SKM-1 (cell line): Measurements from ENCODE around the gene PRRT3.

Experiments
- DNase-seq: peaks from one replicate; lab custom pipeline; 2025; ENCODE audit not compliant: unreplicated experiment; lab: John Stamatoyannopoulos, UW

PRRT3 gene

DNA sequence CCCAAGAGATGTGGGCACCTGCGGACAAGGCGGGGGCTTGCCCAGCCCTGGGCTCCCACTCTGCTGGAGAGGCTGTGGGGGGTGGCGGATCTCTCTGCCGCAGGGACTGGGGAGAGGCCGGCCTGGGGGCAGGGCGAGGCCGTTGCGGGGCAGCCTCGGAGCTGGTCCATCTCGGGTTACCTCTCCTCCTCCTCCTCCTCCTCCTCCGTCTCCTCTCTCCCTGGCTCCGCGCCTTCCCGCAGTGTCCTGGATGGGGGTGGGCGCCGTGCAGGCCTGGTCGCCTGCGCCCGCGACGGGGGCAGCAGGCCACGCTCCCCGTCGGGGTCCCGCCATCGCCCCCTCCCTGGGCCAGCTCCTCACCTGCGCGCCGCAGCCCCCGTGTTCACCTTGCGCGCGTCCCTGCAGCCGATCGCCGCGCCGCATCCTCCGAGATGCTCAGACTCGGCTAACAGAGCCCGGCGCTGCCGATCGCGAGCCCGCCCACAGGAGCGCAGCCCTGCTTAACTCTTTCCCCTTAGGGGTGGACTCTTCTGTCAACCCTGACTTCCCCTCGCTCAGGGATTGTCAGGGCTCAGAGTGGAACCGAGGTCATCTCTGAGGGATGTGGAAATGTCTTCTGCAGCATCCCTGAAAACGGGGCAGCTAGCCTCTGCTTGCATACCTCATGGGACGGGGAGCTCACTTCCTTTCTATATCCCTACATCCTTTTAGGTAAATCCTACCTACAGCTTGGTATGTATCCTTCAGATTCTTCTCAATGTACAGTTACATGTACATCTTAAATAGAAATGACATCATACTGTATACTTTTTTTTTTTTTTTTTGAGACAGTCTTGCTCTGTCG lies at the start of gene PRRT3:
PRRT3 (minus strand) TSS at position 447 of the 844 bp plus-strand sequence. CDS start 2,293 bp downstream, outside the sequence.
- no peak for DNase-seq

DNA sequence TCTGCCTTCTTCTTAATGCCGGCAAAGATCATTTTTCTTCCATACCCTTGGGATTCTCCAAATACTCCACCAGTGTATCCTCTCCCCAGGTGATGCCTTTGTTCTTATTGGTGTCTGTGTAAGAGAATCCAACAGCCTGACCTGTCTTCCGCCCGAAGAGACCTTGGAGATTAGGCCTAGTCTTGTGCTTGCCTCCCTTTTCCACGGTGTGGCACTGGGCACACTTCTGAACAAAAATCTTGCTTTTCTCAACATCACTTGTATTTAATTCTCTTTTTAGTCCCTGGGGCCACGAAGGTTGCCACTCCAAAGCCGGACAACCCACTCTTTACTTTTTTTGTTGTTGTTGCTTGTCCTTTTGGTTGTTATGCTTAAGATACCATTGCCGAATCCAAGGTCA lies 48.5 kb upstream of the PRRT3 start:
- DNase-seq = no peak

DNA sequence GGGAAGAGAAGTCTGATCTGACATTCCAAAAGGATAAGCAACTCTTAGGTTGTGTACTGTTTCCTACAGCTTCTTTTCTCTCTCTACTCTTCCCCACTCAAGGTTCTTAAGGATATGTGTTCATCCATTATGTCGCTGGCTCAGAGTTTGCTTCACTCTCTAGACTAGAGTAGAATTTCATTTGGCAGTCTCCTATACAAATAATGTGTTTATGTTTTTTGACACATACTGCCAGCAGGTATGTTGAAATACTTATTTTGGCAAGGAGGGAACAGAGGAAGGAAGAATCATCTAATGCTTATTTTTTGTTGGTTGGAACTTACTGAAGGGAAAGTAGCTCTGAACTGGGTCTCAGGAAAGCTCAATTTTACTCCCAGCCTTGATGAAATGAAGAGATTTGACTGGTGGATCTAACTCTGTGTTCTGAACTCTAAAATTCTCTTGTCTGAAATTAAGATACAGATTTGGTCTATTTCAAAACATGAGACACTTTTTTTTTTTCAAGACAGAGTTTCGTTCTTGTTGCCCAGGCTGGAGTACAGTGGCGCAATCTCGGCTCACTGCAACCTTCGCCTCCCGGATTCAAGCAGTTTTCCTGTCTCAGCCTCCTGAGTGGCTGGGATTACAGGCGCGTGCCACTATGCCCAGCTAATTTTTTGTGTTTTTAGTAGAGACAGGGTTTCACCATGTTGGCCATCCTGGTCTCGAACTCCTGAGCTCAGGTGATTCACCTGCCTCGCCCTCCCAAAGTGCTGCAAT lies 42.1 kb upstream of the PRRT3 start:
- no peak for DNase-seq

DNA sequence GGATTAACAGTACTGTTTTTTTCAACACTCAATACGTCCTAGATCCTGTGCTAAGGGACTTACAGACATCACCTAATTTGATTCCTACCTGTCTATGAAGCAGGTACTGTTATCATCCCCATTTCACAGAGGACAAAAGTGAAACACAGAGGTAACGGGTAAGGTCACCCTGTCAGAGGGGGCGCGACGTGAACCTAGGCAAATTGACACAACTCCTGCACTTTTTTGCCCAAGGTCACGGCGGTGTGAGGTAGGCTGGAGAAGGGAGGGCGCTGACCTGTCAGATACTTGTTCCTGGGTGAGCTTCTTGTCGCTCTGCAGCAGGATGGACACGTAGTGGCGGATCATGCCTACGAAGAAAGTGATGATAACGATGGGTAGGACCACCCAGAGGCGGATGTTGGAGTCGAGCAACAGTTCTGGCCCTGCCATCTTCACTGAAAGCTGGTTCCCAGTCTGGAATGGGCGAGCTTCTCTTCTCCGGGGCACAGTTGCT lies 34.1 kb upstream of the PRRT3 start:
- DNase-seq = no peak

DNA sequence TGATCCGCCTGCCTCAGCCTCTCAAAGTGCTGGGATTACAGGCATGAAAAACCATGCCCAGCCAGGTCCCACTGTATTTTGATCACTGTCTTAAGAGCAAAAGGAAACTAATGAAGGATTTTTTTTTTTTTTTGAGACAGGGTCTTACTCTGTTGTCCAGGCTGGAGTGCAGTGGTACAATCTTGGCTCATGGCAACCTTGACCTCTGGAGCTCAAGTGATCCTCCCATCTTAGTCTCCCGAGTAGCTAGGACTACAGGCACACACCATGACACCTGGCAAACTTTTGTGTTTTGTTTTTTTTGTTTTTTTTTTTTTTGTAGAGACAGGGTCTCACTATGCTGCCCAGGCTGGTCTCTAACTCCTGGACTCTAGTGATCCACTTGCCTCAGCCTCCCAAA lies 28.0 kb upstream of the PRRT3 start:
- no peak for DNase-seq

DNA sequence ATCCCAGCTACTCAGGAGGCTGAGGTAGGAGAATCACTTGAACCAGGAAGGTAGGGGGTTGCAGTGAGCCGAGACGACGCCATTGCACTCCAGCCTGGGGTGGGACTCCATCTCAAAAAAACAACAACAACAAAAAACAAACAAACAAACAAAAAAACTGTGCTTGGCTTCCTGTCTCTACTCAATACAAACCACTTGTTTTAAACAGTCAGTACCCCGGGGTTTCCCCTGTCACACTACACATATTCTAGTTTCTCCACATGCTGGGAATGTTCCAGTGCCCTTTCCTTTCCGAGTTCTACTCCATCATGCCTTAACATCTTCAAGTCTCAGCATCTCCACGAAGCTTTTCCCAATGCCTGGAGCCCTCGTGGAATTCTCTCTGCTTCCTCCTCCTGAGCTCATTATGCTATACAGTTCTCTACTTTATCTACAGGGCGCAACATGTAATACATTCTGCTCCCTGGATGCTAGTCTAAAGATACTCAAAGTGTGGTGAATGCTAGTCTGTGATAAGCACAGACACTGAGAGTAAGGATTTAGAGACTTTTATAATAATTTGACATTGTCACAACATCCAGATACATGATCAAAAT lies 26.6 kb upstream of the PRRT3 start:
- no peak for DNase-seq

DNA sequence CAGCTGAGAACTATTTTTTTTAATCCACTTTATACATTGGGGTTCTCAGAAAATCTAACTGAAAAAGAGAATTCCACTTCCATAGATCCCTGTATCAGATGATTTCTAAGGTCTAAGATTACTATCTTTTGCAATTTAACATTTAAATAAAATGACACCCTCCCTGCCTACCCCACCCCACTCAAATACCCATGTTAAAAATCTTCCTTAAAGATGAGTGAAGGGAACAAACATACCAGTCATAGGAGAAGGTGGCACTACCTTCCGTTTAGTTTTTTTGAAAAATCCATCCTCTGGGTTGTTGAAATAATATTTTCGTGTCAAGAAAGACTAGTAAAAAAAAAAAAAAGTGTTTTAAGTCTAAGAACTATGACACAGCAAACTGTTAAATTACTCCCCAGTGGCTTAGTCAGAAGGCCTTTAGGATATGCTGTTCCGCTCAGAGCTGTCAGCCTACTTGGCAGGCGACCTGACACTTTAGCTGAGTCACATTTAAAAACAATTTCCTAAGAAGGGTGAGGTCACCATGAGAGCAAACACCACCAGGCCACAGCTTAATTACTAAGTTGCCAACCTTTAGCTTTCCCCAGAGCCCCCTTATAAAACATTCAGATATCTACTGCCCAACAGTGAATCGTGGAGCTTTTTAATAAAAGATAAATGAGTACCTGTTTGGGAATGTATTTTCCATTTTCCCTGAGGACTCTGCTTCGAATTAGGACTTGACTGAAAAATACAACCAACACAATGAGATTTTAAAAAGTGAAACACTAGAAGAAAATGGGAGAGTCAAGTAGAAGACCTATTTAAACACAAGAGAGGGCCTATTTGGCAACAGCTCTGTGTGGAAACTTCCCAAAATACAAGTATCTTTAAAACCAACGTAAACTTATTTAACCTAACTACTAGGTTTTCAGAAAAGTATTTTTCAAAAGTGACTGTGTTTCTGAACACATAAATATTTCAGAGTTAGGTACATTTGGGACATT lies 24.8 kb upstream of the PRRT3 start:
- peak; percentile 40 for DNase-seq

DNA sequence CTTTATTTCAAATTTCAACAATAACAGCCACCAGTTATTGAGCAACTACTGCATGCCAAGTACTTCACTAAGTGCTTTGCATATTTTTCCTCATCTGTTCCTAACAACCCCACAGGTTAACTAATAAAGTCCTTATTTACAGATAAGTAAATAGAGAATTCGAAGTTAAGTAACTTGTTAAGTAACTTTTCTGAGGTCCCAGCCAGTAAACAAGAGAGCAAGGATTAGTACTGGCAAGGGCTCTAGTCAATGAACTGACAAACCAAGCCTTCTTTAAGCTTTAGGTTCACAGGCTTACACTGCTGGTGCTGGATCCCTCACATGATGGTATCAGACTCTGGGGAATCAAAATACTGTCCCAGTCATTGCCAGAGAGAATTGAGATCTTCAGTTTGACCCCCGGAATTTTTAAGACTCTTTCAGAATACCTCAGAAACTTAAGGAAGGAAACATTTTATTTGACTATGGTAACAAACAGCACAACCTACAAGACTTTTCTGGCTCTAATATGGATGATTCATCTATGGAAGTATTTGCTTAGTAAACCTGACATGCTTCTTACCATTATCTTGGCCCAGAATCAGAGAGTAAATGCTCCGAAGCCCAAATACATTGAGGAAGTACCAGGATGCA lies 17.9 kb upstream of the PRRT3 start:
- DNase-seq = no peak

DNA sequence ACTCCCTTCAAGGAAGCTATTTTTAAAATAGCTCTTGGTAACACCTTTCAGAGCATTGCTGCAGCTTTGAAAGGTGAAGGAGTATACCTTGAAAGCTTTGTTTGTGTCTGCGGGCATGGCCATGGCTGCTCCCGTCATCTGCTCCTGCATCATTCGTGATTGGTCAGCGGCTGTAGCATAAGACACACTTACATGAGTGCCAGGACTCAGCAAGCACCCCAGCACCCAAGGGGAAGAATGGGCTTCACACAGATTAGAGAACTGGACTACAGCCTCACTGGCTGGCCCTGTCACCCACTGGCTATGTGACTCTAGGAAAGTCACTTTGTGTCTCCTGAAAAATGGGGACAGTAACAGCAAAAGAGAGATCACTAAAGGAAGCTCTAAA lies 17.4 kb upstream of the PRRT3 start:
- no peak for DNase-seq

DNA sequence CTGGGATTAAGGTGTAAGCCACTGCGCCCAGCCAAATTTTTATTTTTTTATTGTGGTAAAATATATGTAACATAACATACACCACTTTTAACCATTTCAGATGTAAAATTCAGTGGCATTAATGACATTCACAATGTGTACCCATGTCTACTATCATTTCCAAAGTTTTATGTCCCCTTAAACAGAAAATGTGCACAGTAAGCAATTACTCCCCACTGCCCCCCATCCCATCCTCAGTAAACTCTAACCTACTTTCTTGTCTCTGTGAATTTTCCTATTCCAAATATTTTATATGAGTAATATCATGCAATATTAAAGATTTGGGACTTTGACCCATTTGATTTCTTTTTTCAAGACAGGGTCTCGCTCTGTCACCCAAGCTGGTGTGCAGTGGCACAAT lies 14.6 kb upstream of the PRRT3 start:
- DNase-seq = no peak

DNA sequence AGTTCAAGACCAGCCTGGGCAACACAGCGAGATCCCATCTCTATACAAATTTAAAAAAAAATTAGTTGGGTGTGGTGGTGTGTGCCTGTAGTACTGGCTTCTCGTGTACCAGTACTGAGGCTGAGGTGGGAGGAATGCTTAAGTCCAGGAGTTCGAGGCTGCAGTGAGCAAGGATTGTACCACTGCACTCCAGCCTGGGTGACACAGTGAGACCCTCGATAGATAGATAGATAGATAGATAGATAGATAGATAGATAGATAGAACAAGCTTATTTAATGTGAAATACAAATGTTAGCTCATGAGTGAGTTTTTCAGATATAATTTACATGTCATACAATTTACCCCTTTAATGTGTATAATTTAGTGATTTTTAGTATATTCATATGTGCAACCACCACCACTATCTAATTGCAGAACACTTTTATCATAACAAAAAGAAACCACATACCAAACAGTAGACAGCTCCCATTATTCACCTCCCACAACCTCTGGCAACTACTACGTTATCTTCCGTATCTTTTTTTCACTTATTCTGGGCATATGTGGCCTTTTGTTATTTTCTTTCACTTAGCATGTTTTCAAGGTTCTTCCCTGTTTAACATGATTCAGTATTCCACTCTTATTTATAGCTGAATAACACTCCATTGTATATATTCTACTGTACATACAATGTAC lies 13.1 kb upstream of the PRRT3 start:
- no peak for DNase-seq

DNA sequence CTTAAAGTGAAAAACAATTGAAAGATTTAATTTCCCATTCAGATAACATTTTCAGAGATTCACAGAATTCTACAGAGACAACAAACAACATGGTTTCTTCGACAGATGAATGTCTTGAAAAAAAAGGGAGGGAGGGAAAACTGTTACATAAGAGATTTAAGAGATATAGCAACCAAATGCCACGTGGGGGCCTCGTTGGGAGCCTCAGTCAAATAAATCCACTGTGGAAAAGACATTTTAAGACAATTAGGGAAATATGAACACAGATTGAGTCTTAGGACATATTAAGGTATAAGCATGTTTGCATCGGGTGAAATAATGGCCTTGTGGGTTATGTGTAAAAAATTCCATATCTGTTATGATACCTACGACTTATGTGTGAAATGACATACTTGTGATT lies 5.0 kb upstream of the PRRT3 start:
- no peak for DNase-seq

DNA sequence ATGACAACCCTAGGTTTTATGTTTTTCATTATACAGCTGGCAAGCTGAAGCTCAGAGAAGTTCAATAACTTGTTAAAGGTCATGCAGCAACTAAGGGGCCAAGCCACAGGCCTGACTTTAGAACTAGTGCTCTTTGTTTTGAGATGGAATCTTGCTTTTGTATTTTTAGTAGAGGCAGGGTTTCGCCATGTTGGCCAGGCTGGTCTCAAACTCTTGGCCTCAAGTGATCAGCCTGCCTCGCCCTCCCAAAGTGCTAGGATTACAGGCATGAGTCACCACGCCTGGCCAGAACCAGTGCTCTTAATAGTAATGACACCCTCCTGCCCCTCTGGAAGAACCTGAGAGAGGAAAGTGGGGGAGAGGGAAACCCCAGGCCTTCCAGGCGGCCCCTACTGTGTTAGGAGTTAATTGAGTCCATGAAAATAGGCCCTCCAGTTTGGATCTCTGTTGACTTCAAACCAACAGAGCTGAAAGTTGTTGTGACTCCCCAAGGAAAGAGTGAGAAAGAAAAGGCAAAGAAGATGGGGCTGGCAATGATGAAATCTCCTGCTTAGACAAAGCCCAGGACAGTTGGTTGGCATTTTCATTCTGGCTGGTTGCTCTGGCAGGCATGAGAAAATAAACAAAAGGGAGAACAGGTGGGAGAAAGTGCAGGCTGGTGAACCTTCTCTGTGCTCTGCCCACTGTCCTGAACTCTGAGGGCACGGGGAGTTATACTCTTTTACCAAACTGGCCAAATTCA lies 3.6 kb upstream of the PRRT3 start:
- no peak for DNase-seq

DNA sequence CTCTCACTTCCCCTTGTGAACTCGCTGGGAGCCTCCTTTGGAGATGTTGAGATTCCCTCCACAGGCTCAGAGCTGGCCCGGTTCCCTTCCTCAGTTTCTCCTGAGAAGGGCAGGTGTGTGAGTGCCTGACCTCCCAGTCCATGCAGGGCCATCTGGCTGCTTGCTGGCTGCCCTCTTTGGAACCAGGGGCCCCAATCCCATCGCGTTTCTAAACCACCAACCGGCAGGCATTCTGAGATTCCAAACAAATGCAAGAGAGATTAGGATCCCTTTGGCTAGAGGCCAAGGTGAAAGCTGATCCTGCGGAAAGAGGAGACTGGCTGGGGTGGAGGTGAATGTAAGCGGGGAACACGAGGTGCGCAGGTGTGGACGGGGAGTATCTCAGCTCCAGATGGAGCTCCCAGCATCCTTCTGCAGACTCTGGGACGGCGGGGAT lies 2.9 kb upstream of the PRRT3 start:
- DNase-seq = no peak

DNA sequence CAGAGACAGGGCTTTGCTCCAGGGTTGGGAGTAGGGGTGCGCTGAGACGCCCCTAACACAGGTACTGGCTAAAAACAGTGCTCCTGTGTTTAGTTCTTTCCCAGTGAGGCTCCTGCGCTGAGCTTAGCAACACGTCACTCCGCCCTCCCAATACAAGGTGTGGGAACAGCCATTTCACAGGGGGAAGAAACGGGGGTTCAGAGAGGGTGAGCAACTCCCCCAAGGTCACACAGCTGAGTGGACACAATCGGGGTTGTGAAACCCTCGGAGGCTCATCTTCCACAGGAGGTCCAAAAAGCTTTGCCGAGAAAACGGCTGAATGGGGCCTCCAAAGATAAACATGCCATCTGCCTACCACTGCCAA lies 628 bp downstream of the PRRT3 start:
- DNase-seq = no peak

DNA sequence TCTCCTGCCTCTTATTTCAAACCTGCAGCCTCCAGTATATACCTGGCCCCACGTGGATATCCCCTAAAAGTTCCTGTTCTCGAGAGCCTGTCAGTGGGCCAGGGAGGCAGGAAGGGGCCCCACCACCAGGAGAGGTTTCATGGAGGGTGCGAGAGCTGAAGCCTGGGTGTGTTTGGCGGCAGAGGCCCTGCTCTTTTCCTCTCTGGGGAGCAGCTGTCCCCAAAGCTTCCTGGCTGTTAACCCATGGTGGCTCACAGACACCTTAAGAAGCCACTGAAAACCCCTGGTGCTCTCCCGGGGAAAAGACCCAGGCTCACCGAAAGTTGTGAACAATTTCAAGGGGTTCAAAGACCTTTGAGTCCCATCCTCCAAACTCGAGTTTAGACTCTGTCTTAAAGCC lies 1.1 kb downstream of the PRRT3 start:
- DNase-seq = no peak

DNA sequence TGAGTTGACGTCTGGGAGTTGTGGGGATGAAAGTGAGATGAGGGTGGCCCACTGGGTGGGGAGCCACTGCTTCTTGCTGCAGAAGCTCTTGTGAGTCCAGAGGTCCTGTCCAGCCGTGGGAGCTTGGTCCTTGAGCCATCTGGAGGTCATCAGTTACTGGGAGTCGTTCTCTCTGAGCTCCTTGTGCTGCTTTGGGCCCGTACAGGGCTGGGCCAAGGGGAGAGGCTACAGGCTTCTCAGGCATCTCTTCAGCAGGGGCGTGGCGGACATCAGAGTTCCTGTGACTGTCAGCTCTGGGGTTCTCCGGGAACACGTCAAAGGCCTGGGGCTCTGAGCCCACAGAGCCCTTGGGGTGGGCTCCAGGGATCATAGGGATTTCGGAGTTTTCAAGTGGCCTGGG lies 2.6 kb downstream of the PRRT3 start:
- DNase-seq = no peak

DNA sequence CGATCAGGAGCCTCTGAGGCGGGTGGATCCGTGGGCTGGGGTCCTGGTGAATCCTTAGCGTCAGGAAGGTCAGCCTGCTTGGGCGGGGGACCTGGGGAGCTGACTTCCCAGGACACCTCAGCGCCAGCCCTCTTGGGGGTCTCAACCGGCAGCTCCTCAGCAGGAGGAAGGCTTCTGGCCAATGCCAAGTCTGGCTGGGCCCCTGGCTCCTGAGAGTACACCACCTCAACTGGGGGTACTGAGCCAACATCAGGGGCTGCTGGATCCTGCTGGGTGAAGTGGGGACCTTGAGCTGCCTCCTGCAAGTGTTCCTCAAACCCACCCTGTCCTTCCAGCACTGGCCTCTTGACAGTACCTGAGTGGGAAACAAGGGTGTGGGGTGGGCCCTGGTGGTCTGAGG lies 3.1 kb downstream of the PRRT3 start:
- no peak for DNase-seq

DNA sequence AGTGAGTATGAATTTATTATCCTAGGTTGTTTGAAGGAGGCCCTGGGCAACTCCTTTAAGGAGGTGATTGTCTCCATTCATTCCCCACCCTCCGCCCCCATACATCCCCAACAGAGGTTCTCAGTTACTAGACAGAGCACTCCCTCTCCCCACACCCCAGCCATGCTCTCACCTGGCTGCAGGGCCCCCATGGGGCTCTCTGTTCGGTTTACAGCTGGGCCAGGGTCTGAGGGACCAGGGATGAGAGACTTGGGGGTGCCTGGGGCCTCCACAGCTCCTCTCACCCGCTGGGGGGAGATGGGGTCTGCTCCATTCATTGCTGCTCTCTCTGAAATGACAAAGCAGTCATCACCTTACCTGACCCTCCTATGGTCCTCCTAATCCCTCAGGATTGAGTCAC lies 3.6 kb downstream of the PRRT3 start:
- no peak for DNase-seq
